Fibroblast of skin of left biceps (primary cell): ENCODE results near the gene SYT9.

ENCODE experiments used
- DNase-seq, 2 experiments: peaks; one replicate each; pipeline ENCODE4 v3.0.0-alpha.2; 2013; ENCODE audit warnings: low read depth in 2 of 2

SYT9 gene

DNA sequence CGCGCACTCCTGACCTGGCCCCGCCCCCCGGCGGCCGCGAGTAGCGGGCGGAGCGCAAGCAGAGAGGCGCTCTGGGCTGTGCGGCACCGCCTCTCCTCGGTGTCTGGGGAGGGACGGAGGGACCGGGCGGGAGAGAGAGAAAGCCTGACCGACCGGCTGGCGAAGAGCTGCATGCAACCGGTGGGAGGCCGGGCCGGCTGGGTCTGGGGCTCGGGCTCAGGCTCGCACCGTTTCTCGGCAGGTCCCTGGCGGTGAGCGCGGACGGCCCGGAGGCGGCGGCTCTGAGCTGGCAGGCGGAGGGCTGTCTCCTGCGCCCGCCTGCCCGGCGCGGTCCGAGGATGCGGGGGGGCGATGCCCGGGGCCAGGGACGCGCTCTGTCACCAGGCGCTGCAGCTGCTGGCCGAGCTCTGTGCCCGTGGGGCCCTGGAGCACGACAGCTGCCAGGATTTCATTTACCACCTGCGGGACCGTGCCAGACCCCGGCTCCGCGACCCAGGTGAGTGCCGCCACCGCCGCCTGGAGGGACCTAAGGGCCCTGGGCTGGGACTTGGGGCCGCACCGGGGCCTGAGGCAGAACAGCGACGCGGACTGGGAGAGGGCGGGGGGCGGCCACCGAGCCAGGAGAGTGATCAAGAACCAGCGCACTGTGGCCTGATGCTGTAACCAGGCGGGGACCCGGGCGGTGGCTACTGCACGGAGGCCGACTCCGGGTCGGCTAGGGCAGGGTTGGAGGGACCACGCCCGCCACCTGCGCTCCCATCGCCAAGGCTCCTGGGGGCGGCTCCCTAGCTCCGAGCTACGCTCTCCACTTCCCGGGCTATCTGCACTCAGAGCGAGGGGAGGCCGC is at the start of gene SYT9:
SYT9 (plus strand) TSS at position 69 of the 847 bp plus-strand sequence; CDS start at position 352, 283 bp downstream.
- DNase-seq: peak in 1 of 2 experiments; percentile 3

DNA sequence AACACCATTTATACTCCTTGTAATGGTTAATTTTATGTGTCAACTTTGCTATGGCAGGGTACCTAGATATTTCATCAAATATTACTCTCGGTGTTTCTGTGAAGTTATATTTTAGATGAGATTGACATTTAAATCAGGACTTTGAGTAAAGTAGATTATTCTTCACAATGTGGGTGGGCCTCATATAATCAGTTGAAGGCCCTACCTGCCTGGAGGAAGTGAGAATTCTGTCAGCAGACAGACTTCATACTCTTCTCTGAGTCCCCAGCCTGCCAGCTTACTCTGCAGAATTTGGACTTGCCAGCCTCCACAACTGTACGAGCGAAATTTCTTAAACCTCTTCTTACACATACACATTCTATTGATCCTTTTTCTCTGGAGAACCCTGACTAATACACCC is 49.3 kb upstream of the SYT9 start:
- DNase-seq: no peak

DNA sequence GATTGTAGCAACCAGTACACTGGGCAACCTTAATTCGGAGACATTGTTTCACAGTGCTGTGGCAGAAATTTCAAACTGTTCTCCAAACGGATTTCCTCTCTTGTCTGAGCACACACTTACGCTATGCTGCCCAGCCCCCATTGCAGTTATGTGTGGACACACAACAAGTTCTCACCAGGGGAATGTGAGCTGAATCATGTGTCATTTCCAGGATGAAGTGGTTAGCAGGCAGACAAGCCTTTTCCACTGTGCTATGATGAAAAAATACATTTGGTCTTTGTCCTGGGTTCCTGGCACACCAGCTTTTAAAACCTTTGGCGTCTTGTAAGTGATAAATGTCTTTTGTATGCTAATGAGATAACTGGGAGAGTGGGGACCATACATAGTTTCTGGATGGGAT is 46.9 kb upstream of the SYT9 start:
- DNase-seq: peak; percentile 53 to 64

DNA sequence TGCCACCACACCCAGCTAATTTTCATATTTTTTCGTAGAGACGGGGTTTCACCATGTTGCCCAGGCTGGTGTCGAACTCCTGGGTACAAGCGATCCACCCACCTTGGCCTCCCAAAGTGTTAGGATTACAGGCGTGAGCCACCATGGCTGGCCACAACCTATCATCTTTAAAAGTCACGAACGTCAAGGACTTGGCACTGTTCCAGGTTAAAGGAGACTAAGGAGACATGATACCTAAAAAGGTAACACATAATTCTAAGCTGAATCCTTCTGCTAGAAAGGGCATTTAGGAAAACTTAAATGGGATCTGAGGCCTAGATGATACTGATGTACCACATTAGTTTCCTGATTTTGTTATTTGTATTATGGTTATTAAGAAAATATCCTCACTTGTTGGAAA is 43.3 kb upstream of the SYT9 start:
- DNase-seq: no peak

DNA sequence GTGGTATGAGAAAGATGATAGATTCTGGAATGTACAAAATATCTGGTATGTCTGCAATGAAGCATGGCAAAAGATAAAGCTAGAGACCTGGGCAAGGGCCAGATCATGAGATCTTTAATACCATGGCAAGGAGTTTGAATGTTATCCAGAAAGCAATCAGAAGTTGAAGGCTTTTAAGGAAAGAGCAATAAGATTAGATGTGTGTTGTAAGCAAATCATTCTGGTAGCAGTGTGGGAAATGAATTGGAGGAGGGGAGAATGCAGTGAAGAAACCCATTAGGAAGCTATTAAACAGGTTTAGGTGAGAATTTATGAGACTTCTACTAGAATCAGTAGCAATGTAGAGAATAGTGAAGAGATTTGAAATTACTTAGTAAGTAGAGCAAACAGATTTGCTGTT is 32.2 kb upstream of the SYT9 start:
- no peak for DNase-seq

DNA sequence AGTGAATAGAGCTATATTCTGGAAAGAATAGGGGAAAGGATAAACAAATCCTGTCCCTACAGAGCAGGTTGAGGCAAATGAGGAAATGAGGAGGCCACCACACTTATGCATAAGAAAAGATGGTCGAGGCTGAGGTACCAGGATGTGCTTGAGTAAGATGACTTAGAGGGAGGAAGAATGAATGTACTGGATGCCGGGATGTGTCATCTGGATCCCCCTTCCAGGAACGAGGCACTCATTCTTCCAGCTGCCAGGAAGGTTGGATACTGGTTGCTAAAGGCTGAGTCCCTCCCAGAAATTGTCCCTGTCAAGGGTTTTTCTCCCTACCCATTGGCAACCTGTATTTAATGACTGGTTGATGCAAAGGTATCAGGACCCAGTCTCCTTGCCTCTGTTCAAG is 31.1 kb upstream of the SYT9 start:
- no peak for DNase-seq

GRCh38 chr11:7222619-7223018 is 29.1 kb upstream of the SYT9 start:
- no peak for DNase-seq

DNA sequence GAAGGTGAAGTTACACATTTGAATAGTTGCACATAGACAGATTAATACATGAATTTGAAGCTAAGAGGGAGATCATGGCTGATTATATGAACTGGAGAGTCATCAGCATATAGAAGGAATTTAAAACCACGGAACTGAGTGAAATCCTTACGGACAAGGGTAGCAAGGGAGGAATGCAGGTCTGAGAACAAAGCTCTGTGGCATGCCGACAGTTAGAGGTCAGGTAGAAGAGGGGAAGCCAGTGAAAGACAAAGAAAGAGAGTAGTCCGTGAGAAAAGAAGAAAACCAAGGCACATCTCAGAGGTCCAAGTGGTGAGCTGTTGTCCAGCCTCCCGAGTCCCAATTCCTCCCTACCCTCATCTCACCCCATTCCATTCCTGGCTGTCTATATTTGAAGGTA is 11.8 kb upstream of the SYT9 start:
- DNase-seq: no peak

GRCh38 chr11:7245341-7245740 is 6.4 kb upstream of the SYT9 start:
- DNase-seq: no peak

- no peak for DNase-seq
These were observed 5.5 kb upstream of the SYT9 start for GRCh38 chr11:7246179-7246578.

DNA sequence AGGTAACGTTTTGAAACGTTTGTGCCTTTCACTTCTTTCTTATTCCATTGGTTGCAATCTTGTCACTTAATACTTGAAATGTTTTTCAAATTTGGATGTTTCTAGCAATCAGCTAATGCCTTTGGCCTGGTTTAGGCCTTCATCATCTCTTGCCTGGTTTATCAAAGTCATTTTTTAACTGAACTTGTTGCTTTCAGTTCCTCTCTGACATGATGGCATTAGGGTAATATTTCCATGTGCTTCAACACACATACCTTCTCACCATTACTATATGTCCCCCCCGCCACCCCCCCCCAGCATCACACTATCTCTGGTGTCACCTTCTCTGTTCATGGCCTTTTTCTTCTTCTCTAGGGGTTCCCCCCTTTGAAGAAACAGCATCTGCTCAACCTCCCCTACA is 1.5 kb upstream of the SYT9 start:
- DNase-seq: no peak

DNA sequence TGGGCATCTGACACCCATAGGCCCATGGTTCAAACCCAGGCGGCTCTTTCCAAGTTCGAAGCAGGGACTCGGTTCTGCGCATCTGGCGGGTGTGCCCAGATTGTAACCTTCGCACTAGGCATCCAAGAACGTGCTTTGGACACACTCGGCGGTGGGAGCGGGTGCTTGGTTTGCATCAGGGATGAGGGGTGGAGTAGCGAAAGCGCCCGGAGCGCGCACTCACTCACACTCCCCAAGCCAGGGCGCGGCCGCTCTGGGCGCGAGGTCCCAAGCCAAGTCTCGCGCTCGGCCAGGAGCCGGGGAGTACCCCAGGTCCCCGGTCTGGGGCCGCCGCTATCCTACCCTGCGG is 243 bp upstream of the SYT9 start:
- no peak for DNase-seq

DNA sequence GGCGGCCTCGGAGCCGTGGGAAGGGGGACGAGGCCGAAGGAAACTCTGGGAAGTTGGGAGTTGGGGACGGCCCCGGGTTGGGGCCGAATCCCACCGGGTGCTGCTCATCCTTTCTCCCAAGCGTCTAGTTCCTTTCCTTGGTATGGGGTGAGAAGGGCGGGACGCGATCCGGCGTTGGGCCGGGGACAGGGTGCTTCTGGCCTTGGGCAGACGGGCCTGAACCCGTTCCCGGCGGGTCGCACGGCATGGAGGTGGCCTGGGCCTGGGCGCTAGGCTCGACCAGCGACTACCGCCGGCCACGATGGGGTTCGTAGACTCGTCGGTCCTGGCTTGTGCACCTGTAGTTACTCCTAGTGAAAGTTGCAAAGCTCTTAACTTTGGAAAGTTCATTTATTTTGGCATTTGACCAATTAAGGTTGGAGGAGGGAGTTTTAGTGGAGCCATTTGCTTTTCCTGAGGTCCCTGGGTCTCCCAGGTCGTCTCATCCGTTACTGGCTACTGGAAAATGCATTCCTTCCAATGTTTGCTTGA is 1.0 kb downstream of the SYT9 start:
- no peak for DNase-seq

GRCh38 chr11:7253800-7254199 is 2.1 kb downstream of the SYT9 start:
- DNase-seq: no peak

GRCh38 chr11:7254731-7255291 is 3.1 kb downstream of the SYT9 start:
- DNase-seq: no peak

DNA sequence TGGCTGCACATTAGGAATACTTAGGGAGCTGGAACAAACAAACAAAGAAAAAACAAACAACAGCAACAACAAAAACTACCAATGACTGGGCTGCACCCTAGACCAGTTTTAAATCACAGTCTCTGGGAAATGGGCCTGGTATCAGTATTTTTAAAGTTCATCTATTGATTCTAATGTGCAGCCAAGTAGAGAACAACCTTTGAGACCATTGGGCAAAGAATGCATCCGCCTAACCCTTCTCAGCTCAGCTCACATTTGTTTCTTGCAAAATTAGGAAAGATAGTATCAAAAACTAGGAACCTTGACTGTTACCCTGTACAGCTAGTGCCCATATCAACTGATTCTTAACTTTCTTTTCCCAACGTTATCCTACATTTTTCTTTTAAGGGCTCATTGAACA is 5.2 kb downstream of the SYT9 start:
- no peak for DNase-seq

DNA sequence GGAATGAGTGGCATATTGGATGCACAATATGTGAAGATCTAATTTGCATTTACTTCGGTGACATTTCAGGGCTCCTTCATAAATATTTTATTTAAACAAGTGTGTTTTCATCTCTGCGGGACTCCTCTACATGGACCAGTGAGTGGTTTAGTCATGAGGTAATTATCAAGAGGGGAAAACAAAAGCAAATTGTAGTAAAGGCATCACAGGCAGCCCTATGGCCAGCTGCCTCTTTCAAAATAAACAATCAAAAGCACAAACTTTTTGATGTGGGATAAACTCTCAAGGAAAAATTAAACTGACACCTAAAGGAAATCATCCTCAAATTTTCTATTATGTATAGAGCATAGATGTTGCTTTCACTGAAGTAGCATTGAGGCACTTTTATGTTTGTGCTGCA is 6.0 kb downstream of the SYT9 start:
- no peak for DNase-seq

- DNase-seq: no peak
These were observed 9.9 kb downstream of the SYT9 start for GRCh38 chr11:7261578-7261977.

GRCh38 chr11:7262672-7263071 is 11.0 kb downstream of the SYT9 start:
- DNase-seq: no peak

DNA sequence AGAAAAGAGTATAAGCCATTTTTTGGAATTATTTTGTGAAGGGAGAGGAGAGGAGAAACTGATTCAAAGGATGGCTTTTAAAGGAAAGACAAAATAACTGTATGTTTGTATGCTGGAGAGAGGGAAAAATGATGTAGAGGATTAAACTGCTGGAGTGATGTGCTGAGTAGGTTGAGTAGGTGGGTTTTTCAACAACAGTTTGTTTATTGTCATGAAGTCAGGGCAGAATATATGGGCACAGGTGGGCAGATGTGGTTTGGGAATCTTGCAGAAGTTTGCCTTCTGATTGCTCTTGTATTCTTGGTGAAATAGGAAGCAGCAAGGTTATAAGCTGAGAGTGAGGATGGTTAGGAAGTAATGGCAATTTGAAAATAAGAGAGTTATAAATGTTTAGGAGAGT is 12.1 kb downstream of the SYT9 start:
- no peak for DNase-seq

DNA sequence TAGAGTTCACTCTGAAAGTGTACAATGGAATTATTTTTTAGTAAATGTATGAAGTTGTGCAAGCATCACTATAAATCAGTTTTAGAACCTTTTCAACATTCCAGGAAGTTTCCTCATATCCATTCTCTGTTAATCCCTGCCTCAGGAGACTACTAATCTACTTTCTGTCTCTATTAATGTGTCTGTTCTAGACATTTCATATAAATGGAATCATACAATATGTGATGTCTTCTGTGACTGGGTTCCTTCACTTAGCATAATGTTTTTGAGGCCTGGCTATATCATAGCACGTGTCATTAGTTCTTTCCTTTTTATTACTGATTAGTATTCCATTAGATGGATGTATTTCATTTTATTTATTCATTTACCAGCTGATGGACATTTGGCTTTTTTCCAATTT is 17.1 kb downstream of the SYT9 start:
- no peak for DNase-seq

DNA sequence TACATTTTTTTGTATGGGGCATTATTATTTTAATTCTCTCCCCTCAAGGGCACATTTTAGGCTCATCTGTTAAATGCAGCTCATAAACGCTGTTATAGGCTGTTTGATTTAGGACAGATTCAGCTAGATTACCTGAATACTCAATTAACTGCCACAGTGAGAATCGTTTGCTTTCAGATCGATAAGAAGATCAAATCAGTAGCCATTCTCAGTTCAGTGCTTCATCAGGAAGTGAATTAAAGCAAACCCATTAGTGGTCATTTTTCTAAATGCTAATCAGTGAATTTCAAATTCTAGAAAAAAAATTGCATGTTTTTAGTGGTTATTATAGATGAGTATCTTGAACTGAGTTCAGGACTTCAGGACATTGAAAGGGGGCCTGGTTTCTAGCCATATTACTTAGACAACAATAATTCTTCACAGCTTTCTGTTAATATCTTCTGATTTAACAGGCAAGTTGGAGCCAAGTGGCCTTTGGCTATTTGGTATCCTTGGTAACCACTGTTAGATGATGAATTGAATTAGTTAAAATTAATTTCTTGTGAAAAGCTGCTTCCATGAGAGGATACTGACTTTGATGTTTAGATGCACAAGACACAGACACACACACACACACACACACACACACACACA is 18.6 kb downstream of the SYT9 start:
- no peak for DNase-seq

GRCh38 chr11:7272373-7272772 is 20.7 kb downstream of the SYT9 start:
- DNase-seq: no peak
